SIG-M5 treated with dmso at 0.1 percent for 504 hours (cell line): ENCODE data around the gene SPX.

Experiments
- DNase-seq: peaks from one replicate; lab custom pipeline; 2025; ENCODE audit not compliant: unreplicated experiment; lab: John Stamatoyannopoulos, UW

SPX gene

DNA sequence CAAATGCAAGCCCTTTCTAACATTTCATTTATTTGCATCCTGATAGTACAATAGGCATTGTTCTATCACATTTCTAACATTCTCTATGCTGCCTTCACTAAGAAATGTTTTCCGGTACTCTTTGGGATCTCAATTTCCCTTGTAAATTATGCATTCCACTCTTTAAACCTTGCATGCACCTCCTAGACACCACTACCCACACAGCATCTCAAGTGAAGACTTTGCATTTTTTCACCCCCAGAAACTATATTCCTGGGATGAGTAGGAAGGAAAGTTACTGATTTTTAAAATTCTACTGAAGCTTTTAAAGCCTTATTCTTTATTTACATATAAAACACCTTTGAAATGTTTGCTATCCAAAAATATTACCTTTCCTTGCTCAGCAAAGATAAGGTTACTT is 51.4 kb downstream of the SPX start:
- no peak for DNase-seq

DNA sequence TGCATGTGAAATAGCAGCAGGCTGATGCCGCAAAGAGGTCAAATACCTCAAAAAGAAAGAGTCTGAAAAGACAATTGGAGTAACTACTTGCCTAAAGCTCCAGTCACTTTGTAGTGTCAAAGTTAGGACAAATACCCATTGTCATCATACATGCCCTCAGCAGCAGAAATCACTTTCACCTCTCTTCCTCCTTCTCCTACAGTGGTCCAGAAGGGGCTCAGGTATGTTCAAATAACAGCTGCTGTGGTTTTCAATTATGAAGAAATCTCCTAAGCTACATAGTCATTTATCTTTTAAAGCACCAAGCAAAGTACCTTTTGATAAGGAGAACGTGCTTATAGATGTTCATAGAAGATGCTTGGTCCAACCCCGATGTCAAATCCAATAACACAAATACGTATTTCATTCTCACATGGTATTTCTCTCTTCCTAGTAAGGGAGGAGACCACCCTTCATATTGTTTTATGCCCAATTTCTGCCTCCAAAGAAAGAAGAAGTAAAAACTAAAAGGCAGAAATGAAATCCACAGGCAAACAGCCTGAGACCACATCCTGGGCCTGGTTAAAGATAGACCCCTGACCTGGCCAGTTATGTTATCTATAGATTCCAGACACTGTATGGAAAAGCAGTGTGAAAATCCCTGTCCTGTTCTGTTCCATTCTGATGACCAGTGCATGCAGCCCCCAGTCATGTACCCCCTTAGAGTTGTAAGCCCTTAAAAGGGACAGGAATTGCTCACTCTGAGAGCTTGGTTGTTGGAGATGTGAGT is 54.8 kb downstream of the SPX start:
- DNase-seq: no peak
